GM19468 (cell line): ENCODE results near the gene CGB7.

Experiments used
- ATAC-seq: cut with Tn5 transposase; IDR thresholded peaks from one replicate; pipeline ENCODE4 v1.9.1; 2021; ENCODE audit warnings: mild to moderate bottlenecking, moderate library complexity, moderate number of reproducible peaks; ENCODE audit not compliant: unreplicated experiment; ENCODE audit errors: extremely low read depth

CGB7 gene

GRCh38 chr19:49057636-49058234 lies at the start of gene CGB7:
Gene CGB7, minus strand, starts transcription at chr19:49057749. Its CDS starts 2,374 bp downstream, at chr19:49055375.
- no peak for ATAC-seq

GRCh38 chr19:49106648-49107135 lies 49.1 kb upstream of the CGB7 start:
- no peak for ATAC-seq

- no peak for ATAC-seq
These were observed 46.8 kb upstream of the CGB7 start for GRCh38 chr19:49104229-49104864.

- no peak for ATAC-seq
These were observed 46.0 kb upstream of the CGB7 start for GRCh38 chr19:49103331-49104085.

- ATAC-seq = no peak
These were observed 44.8 kb upstream of the CGB7 start for GRCh38 chr19:49102303-49102702.

- no peak for ATAC-seq
These were observed 43.6 kb upstream of the CGB7 start for GRCh38 chr19:49101160-49101559.

GRCh38 chr19:49098795-49099194 lies 41.2 kb upstream of the CGB7 start:
- no peak for ATAC-seq

- no peak for ATAC-seq
These were observed 40.1 kb upstream of the CGB7 start for GRCh38 chr19:49097453-49098288.

GRCh38 chr19:49094505-49095482 lies 37.2 kb upstream of the CGB7 start:
- ATAC-seq = no peak

- ATAC-seq = no peak
These were observed 35.1 kb upstream of the CGB7 start for GRCh38 chr19:49092686-49093085.

GRCh38 chr19:49091391-49092038 lies 34.0 kb upstream of the CGB7 start:
- no peak for ATAC-seq

- ATAC-seq = no peak
These were observed 28.7 kb upstream of the CGB7 start for GRCh38 chr19:49086296-49086695.

- ATAC-seq = no peak
These were observed 28.3 kb upstream of the CGB7 start for GRCh38 chr19:49085868-49086232.

- ATAC-seq = peak; percentile 68
These were observed 27.7 kb upstream of the CGB7 start, which contains the start of gene SNRNP70 for GRCh38 chr19:49085020-49085867. Gene SNRNP70, plus strand, starts transcription at chr19:49085451. Its CDS starts 964 bp downstream, at chr19:49086415.

GRCh38 chr19:49084206-49085019 lies 26.9 kb upstream of the CGB7 start:
- ATAC-seq = no peak

GRCh38 chr19:49081273-49081672 lies 23.7 kb upstream of the CGB7 start:
- ATAC-seq = no peak

- no peak for ATAC-seq
These were observed 22.8 kb upstream of the CGB7 start for GRCh38 chr19:49080392-49080791.
